Stromal cell of bone marrow (primary cell): ENCODE data around the gene TMC7.
"Not testable (repeated sequence)": the region's sequence is repeated elsewhere in the genome, so short reads cannot be mapped to it uniquely, and the experiment has no call there.

Experiments used
- DNase-seq: peaks from one replicate; pipeline ENCODE4 v3.0.0-alpha.2; 2012; ENCODE audit warnings: low read depth

Gene TMC7

GRCh38 chr16:18983565-18984434 is at the start of gene TMC7:
TMC7 (plus strand) TSS chr16:18983934; CDS start chr16:18984064, 130 bp downstream.
- DNase-seq = peak; percentile 75

GRCh38 chr16:18936727-18937340 is 46.9 kb upstream of the TMC7 start:
- DNase-seq = no peak

GRCh38 chr16:18937390-18937789 is 46.3 kb upstream of the TMC7 start:
- DNase-seq = no peak

- DNase-seq = no peak
These were observed 44.7 kb upstream of the TMC7 start for GRCh38 chr16:18938986-18939385.

- no peak for DNase-seq
These were observed 42.3 kb upstream of the TMC7 start for GRCh38 chr16:18941471-18941870.

GRCh38 chr16:18942061-18942460 is 41.7 kb upstream of the TMC7 start:
- DNase-seq = no peak

- no peak for DNase-seq
These were observed 40.3 kb upstream of the TMC7 start for GRCh38 chr16:18943414-18943813.

- no peak for DNase-seq
These were observed 38.5 kb upstream of the TMC7 start for GRCh38 chr16:18945233-18945632.

GRCh38 chr16:18948372-18949020 is 35.2 kb upstream of the TMC7 start:
- DNase-seq = no peak

GRCh38 chr16:18950469-18951185 is 33.1 kb upstream of the TMC7 start:
- no peak for DNase-seq

GRCh38 chr16:18953547-18953946 is 30.2 kb upstream of the TMC7 start:
- no peak for DNase-seq

GRCh38 chr16:18955874-18956580 is 27.7 kb upstream of the TMC7 start:
- DNase-seq = not testable (repeated sequence)

GRCh38 chr16:18956658-18957241 is 27.0 kb upstream of the TMC7 start:
- not testable (repeated sequence) for DNase-seq

GRCh38 chr16:18958621-18959029 is 25.1 kb upstream of the TMC7 start:
- no peak for DNase-seq

GRCh38 chr16:18959031-18959505 is 24.7 kb upstream of the TMC7 start:
- no peak for DNase-seq

- no peak for DNase-seq
These were observed 18.2 kb upstream of the TMC7 start for GRCh38 chr16:18965555-18965954.

GRCh38 chr16:18966791-18967190 is 16.9 kb upstream of the TMC7 start:
- DNase-seq = no peak

GRCh38 chr16:18969050-18969854 is 14.5 kb upstream of the TMC7 start:
- DNase-seq = peak; percentile 61

- DNase-seq = no peak
These were observed 13.9 kb upstream of the TMC7 start for GRCh38 chr16:18969855-18970240.

- DNase-seq = no peak
These were observed 8.6 kb upstream of the TMC7 start for GRCh38 chr16:18975109-18975508.
